HepG2 (cell line): ENCODE results near the gene PALS1. TPM values are rescaled to one million over a fixed set of nuclear protein-coding genes. Genes with fewer than 3 reads are reported as not detected.

ENCODE experiments used
- BHLHE40 ChIP-seq: IDR thresholded peaks from 2 replicates; pipeline ENCODE4 v1.6.1; 2011; ENCODE audit warnings: low read length, improper control_type of control experiment
- BORCS8-MEF2B ChIP-seq: sonication (generic); formaldehyde crosslinking; IDR thresholded peaks from 2 replicates; pipeline ENCODE4 v1.8.0; 2022; ENCODE audit warnings: mild to moderate bottlenecking, missing genetic modification reagents
- DMAP1 ChIP-seq: IDR thresholded peaks from 2 replicates; pipeline ENCODE4 v1.6.1; 2016
- FOXJ3 ChIP-seq: sonication (generic); formaldehyde crosslinking; IDR thresholded peaks from 2 replicates; pipeline ENCODE4 v1.4.0; 2020; ENCODE audit warnings: missing genetic modification reagents, mild to moderate bottlenecking, borderline replicate concordance
- KDM6A ChIP-seq: IDR thresholded peaks from 2 replicates; pipeline ENCODE4 v1.6.1; 2016; ENCODE audit warnings: low read depth
- MATR3 ChIP-seq: sonication (generic); formaldehyde crosslinking; IDR thresholded peaks from 2 replicates; pipeline ENCODE4 v1.4.0; 2020; ENCODE audit warnings: missing genetic modification reagents
- SETDB1 ChIP-seq: sonication (generic); formaldehyde crosslinking; IDR thresholded peaks from 2 replicates; pipeline ENCODE4 v1.5.1; 2020; ENCODE audit warnings: missing genetic modification reagents, mild to moderate bottlenecking, borderline replicate concordance
- SIN3A ChIP-seq: IDR thresholded peaks from 2 replicates; pipeline ENCODE4 v1.6.1; 2011; ENCODE audit warnings: low read depth, mild to moderate bottlenecking, control low read depth, low read length, borderline replicate concordance
- SMC3 ChIP-seq: IDR thresholded peaks from 2 replicates; pipeline ENCODE4 v1.6.1; 2011; ENCODE audit warnings: low read length, improper control_type of control experiment
- ZNF207 ChIP-seq: fragments of 450-650 bp; IDR thresholded peaks from 2 replicates; pipeline ENCODE4 v1.6.1; 2016; ENCODE audit warnings: antibody characterized with exemption, borderline replicate concordance
- ZNF558 ChIP-seq: sonication (generic); formaldehyde crosslinking; IDR thresholded peaks from 2 replicates; pipeline ENCODE4 v1.9.0; 2022; ENCODE audit warnings: mild to moderate bottlenecking, missing genetic modification reagents, borderline replicate concordance
- ZNF619 ChIP-seq: sonication (generic); formaldehyde crosslinking; IDR thresholded peaks from 2 replicates; pipeline ENCODE4 v1.4.0; 2020; ENCODE audit warnings: mild to moderate bottlenecking, missing genetic modification reagents
- polyA plus RNA-seq, 8 experiments: library from polyadenylated mRNA; depleted of rRNA in 3 of 8; stranded (reverse) in 7 of 8; unstranded in 1 of 8; fragments of >200 nt; fragmentation: Illumina TruSeq in 4 of 8; extraction: Trizol in 4 of 8; gene quantifications; 2 replicates each; pipeline versions ENCODE4 v1.2.1 to v1.2.3, GENCODE V29; 2011 to 2016; ENCODE audit warnings: low read depth in 4 of 8, missing spikeins in 1 of 8, mixed read lengths in 1 of 8; ENCODE audit not compliant: insufficient read depth in 1 of 8
- total RNA-seq, 5 experiments: library from RNA; depleted of rRNA; stranded (reverse); fragments of >200 nt; fragmentation: Illumina TruSeq; extraction: Trizol; gene quantifications; 2 replicates each; pipeline ENCODE4 v1.2.3, GENCODE V29; 2016; ENCODE audit warnings: low read depth in 1 of 5
- TF ChIP-seq, protein P1 (sequence below): sonication (generic); formaldehyde crosslinking; IDR thresholded peaks from 2 replicates; pipeline ENCODE4 v1.8.0; 2022; ENCODE audit warnings: missing genetic modification reagents, mild to moderate bottlenecking, borderline replicate concordance
- TF ChIP-seq, protein P2 (sequence below): sonication (generic); formaldehyde crosslinking; IDR thresholded peaks from 2 replicates; pipeline ENCODE4 v1.5.1; 2020; ENCODE audit warnings: mild to moderate bottlenecking, missing genetic modification reagents, moderate library complexity
- TF ChIP-seq, protein P3 (sequence below): sonication (generic); formaldehyde crosslinking; IDR thresholded peaks from 2 replicates; pipeline ENCODE4 v1.9.0; 2021; ENCODE audit warnings: missing genetic modification reagents, borderline replicate concordance
- TF ChIP-seq, protein P4 (sequence below): sonication (generic); formaldehyde crosslinking; IDR thresholded peaks from 2 replicates; pipeline ENCODE4 v1.4.0; 2020; ENCODE audit warnings: mild to moderate bottlenecking, missing genetic modification reagents

PALS1 gene
- total and polyA plus RNA-seq, 2 of the 13 experiments (the other 11 are each of a cell fraction or from before 2014, with no cell fraction given) = 8.8 to 20.0 TPM

DNA sequence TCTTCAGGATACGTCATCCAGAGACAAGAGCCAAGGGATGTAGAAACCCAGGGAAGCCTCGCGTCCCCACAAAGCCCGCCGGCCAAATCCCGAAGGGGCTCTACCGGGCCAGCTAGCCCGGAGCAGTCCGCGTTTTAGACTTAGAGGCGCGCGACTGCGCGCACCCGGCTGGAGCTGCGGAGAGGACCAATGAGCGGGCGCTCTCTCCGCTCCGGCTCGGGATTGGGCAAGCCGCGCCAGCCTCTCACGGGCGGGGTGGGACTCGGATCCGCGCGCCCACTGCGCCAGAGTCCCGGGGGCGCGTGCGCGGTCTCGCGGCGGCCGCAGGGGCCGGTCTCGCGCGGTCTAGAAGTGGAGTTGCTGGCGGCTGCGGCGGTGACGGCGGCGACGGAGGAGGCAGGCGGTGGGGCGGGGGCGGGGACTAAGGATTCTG is 241 bp upstream of the PALS1 start (continued):
- TF ChIP-seq, protein P1, sequence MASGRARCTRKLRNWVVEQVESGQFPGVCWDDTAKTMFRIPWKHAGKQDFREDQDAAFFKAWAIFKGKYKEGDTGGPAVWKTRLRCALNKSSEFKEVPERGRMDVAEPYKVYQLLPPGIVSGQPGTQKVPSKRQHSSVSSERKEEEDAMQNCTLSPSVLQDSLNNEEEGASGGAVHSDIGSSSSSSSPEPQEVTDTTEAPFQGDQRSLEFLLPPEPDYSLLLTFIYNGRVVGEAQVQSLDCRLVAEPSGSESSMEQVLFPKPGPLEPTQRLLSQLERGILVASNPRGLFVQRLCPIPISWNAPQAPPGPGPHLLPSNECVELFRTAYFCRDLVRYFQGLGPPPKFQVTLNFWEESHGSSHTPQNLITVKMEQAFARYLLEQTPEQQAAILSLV (CRISPR knock-in tag) = no peak
- TF ChIP-seq MATR3 (CRISPR knock-in tag) (no peak), BHLHE40 (0 out of 2 replicates have a peak, but pooled peaks have one; percentile 25), ZNF558 (0 out of 2 replicates have a peak, but pooled peaks have one; percentile 28), DMAP1 (CRISPR knock-in tag) (no peak), KDM6A (CRISPR knock-in tag) (no peak), SETDB1 (CRISPR knock-in tag) (no peak), BORCS8-MEF2B (CRISPR knock-in tag) (no peak), SIN3A (peak; percentile 57; the same call in 1 of the 2 replicates), ZNF207 (no peak), SMC3 (no peak), ZNF619 (CRISPR knock-in tag) (no peak), FOXJ3 (CRISPR knock-in tag) (no peak)
- TF ChIP-seq, protein P2, sequence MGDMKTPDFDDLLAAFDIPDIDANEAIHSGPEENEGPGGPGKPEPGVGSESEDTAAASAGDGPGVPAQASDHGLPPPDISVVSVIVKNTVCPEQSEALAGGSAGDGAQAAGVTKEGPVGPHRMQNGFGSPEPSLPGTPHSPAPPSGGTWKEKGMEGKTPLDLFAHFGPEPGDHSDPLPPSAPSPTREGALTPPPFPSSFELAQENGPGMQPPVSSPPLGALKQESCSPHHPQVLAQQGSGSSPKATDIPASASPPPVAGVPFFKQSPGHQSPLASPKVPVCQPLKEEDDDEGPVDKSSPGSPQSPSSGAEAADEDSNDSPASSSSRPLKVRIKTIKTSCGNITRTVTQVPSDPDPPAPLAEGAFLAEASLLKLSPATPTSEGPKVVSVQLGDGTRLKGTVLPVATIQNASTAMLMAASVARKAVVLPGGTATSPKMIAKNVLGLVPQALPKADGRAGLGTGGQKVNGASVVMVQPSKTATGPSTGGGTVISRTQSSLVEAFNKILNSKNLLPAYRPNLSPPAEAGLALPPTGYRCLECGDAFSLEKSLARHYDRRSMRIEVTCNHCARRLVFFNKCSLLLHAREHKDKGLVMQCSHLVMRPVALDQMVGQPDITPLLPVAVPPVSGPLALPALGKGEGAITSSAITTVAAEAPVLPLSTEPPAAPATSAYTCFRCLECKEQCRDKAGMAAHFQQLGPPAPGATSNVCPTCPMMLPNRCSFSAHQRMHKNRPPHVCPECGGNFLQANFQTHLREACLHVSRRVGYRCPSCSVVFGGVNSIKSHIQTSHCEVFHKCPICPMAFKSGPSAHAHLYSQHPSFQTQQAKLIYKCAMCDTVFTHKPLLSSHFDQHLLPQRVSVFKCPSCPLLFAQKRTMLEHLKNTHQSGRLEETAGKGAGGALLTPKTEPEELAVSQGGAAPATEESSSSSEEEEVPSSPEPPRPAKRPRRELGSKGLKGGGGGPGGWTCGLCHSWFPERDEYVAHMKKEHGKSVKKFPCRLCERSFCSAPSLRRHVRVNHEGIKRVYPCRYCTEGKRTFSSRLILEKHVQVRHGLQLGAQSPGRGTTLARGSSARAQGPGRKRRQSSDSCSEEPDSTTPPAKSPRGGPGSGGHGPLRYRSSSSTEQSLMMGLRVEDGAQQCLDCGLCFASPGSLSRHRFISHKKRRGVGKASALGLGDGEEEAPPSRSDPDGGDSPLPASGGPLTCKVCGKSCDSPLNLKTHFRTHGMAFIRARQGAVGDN (CRISPR knock-in tag) = peak; percentile 61; the same call in 1 of the 2 replicates
- TF ChIP-seq, protein P3, sequence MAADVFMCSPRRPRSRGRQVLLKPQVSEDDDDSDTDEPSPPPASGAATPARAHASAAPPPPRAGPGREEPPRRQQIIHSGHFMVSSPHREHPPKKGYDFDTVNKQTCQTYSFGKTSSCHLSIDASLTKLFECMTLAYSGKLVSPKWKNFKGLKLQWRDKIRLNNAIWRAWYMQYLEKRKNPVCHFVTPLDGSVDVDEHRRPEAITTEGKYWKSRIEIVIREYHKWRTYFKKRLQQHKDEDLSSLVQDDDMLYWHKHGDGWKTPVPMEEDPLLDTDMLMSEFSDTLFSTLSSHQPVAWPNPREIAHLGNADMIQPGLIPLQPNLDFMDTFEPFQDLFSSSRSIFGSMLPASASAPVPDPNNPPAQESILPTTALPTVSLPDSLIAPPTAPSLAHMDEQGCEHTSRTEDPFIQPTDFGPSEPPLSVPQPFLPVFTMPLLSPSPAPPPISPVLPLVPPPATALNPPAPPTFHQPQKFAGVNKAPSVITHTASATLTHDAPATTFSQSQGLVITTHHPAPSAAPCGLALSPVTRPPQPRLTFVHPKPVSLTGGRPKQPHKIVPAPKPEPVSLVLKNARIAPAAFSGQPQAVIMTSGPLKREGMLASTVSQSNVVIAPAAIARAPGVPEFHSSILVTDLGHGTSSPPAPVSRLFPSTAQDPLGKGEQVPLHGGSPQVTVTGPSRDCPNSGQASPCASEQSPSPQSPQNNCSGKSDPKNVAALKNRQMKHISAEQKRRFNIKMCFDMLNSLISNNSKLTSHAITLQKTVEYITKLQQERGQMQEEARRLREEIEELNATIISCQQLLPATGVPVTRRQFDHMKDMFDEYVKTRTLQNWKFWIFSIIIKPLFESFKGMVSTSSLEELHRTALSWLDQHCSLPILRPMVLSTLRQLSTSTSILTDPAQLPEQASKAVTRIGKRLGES (CRISPR knock-in tag) = no peak
- TF ChIP-seq, protein P4, sequence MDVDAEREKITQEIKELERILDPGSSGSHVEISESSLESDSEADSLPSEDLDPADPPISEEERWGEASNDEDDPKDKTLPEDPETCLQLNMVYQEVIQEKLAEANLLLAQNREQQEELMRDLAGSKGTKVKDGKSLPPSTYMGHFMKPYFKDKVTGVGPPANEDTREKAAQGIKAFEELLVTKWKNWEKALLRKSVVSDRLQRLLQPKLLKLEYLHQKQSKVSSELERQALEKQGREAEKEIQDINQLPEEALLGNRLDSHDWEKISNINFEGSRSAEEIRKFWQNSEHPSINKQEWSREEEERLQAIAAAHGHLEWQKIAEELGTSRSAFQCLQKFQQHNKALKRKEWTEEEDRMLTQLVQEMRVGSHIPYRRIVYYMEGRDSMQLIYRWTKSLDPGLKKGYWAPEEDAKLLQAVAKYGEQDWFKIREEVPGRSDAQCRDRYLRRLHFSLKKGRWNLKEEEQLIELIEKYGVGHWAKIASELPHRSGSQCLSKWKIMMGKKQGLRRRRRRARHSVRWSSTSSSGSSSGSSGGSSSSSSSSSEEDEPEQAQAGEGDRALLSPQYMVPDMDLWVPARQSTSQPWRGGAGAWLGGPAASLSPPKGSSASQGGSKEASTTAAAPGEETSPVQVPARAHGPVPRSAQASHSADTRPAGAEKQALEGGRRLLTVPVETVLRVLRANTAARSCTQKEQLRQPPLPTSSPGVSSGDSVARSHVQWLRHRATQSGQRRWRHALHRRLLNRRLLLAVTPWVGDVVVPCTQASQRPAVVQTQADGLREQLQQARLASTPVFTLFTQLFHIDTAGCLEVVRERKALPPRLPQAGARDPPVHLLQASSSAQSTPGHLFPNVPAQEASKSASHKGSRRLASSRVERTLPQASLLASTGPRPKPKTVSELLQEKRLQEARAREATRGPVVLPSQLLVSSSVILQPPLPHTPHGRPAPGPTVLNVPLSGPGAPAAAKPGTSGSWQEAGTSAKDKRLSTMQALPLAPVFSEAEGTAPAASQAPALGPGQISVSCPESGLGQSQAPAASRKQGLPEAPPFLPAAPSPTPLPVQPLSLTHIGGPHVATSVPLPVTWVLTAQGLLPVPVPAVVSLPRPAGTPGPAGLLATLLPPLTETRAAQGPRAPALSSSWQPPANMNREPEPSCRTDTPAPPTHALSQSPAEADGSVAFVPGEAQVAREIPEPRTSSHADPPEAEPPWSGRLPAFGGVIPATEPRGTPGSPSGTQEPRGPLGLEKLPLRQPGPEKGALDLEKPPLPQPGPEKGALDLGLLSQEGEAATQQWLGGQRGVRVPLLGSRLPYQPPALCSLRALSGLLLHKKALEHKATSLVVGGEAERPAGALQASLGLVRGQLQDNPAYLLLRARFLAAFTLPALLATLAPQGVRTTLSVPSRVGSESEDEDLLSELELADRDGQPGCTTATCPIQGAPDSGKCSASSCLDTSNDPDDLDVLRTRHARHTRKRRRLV (CRISPR knock-in tag) = no peak
